GM21528 (cell line): ENCODE data around the gene TBL1Y.
"Not testable (repeated sequence)": the region's sequence is repeated elsewhere in the genome, so short reads cannot be mapped to it uniquely, and the experiment has no call there.

ENCODE experiments used
- ATAC-seq: cut with Tn5 transposase; IDR thresholded peaks from one replicate; pipeline ENCODE4 v1.9.1; 2021; ENCODE audit warnings: mild to moderate bottlenecking, moderate library complexity; ENCODE audit not compliant: unreplicated experiment, low FRiP score

TBL1Y gene

DNA sequence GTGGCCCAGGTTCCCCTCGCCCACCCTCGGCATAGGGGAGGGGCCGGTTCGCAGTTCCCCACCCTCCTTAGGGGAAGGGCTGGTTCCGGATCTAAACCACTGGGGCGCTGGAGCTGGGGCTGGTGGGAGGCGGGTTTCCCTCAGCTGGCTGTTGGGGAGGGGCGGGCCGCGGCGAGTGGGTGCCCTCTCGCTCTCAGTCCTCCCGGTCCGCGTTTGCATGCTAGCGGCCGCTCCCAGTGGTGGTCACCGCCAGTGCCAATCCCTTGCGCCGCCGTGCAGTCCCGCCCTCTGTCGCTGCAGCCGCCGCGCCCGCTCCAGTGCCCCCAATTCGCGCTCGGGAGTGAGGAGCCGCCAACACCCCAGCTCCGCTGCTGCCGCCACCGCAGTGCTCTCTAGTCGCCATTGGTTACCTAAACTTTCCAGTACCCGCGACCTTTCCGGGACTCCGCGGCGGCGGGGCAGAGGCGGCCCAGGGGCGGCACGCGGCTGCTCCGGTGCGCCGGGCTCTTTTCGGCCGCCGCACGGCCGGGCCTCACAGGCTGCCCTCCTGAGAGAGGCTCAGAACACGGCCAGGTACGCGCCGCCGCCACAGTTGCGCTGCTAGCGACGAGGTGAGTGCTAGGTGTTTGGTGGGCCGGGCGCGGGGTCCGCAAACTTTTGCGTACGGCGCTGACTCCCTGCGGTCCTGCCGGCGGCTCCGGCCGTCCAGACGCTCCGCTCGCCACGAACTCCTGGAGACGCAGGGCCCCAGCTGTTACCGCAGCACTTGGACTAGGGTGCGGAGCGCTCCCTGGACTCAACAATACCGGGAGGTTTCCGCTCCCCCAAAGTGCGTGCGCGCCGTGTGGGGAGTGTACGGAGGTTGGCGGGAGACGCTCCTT, at the start of gene TBL1Y:
TBL1Y (plus strand) TSS at position 326 of the 881 bp plus-strand sequence. CDS start 114,388 bp downstream, outside the sequence.
- ATAC-seq = no peak

- ATAC-seq = no peak
Measured at GRCh38 chrY:6894496-6894895, 16.0 kb upstream of the TBL1Y start.

DNA sequence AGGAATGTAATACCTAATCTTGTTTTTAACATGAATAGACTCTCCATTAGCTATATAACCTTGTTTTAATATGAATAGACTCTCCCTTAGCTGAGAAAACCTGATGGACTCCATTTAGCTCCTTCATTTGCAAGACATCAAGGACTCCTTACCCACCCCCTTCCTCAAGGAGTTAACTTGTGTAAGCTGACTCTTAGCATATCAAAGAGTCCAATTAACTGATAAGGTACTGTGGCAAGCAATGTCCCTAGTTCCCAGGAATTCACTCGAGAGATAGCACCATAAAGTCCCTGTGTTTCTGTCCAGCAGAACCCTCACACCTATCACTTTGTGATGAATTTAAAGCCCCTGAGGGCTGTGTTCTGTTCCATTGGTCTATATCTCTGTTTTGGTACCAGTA, 15.3 kb upstream of the TBL1Y start:
- no peak for ATAC-seq

- not testable (repeated sequence) for ATAC-seq
Measured at GRCh38 chrY:6902116-6902515, 8.4 kb upstream of the TBL1Y start.

DNA sequence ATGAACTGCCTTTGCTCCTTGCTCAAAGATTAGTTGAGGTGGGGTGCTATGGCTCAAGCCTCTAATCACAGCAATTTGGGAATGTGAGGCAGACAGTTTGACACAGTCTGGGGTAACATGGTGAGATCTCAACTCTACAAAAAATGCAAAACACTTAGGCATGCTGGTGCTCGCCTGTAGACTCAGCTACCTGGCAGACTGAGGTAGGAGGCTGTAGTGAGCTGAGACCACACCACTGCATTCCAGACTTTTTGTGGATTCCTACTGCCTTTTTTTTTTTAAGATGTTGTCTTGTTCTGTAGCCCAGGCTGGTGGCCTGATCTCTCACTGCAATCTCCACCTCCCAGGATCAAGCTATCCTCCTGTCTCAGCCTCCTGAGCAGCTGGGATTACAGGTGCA, 2.9 kb upstream of the TBL1Y start:
- no peak for ATAC-seq

DNA sequence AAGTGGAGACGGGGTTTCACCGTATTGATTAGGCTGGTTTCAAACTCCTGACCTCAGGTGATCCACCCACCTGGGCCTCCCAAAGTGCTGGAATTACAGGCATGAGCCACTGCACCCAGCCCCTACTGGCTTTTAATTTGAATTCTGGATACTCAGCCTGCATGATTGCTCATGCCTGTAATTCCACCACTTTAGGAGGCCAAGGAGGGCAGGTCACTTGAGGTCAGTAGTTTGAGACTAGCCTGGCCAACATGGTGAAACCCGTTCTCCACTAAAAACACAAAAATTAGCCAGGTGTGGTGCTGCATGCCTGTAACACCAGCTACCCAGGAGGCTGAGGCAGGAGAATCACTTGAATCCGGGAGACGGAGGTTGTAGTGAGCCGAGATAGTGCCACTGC, 2.5 kb upstream of the TBL1Y start:
- not testable (repeated sequence) for ATAC-seq

GRCh38 chrY:6909118-6909521, 1.4 kb upstream of the TBL1Y start:
- ATAC-seq = no peak

DNA sequence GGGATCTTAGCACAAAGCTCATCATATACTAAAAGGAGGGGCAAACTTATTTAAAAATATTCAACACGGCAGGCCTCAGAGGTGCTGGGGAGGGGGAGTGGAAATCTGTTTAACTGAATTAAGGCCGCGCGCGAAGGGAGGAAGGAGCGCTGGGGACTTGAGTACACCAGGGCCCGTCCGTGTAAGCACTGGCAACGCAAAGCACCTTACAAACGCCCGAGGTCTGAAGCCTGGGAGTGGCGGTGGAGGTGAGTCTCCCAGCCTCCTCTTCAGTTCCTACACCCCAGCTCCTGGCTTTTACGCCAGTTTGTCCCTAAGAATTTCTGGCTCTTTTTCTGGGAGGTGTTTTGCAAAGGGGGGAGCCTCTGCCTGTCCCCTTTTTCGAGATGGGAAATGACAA, 641 bp upstream of the TBL1Y start:
- no peak for ATAC-seq

- no peak for ATAC-seq
Measured at GRCh38 chrY:6911253-6911881, 870 bp downstream of the TBL1Y start, which contains the start of gene AMELY. Gene AMELY, minus strand, starts transcription at chrY:6911752. Its CDS starts 39,144 bp downstream, at chrY:6872608.

GRCh38 chrY:6913362-6913761, 2.9 kb downstream of the TBL1Y start:
- no peak for ATAC-seq

GRCh38 chrY:6921061-6921460, 10.6 kb downstream of the TBL1Y start:
- no peak for ATAC-seq

- ATAC-seq = no peak
Measured at GRCh38 chrY:6928265-6928664, 17.8 kb downstream of the TBL1Y start.

GRCh38 chrY:6929237-6929636, 18.7 kb downstream of the TBL1Y start:
- no peak for ATAC-seq

- no peak for ATAC-seq
Measured at GRCh38 chrY:6931779-6932396, 21.4 kb downstream of the TBL1Y start.

DNA sequence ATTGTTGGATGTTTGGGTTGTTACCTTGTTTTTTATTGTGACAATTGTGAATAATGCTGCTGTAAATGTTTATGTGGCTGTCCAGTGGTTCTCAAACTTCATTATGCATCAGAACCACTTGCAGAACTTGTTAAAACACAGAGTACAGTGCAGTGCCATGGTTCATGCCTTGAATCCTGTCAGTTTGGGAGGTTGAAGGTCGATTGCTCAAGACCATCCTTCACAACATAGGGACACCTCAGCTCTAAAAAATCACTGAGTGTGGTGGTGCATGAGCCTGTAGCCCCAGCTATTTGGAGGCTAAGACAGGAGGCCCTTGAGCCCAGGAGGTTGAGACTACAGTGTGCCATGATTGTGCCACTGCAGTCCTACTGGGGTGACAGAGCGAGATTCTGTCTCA, 25.0 kb downstream of the TBL1Y start:
- no peak for ATAC-seq

DNA sequence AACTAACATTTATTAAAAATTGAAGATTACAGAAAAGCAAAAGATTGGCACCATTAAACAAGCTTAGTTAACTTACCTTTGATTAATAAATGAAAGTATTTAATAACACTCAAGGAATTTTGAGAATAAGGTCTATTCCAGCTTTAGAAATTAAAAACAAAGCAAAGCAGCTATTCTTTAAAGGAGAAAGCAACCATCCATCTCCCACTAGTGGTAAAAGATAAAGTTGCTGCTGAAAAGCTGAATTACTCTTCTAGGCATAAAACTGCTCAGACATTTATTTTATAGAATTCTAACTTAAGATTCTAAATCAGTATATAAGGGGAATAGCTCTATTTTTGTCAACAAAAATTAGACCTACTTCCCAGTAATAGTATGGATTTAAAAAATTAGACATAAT, 37.2 kb downstream of the TBL1Y start:
- ATAC-seq = no peak

DNA sequence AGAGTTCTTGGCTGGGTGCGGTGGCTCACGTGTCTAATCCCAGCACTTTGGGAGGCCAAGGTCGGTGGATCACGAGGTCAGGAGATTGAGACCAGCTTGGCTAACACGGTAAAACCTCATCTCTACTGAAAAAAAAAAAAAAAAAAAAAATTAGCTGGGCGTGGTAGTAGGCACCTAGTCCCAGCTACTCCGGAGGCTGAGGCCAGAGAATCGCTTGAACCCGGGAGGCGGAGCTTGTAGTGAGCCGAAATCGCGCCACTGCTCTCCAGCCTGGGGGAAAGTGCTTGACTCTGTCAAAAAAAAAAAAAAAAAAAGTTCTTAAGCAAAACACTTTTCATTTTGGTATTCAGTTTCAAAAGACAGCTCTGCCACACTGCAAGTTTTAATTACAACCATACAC, 37.9 kb downstream of the TBL1Y start:
- ATAC-seq = no peak

DNA sequence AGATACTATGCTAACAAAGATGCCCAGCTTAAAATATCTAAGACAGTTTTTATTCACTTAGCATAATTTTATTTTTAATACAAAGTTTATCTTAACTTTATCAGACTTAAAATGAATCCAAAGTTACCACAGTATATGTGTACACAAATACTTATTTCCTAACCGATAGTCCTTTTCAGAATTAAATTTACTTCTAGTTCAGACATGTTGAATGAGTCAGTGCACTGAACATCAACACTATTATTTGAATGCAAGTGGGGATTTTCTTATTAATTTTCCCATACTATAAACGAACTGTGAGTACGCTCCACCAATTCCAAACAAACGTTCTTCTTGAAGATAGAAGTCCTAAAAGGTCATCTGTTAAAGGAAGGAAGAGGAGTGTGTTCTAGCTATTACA, 39.5 kb downstream of the TBL1Y start:
- ATAC-seq = no peak

DNA sequence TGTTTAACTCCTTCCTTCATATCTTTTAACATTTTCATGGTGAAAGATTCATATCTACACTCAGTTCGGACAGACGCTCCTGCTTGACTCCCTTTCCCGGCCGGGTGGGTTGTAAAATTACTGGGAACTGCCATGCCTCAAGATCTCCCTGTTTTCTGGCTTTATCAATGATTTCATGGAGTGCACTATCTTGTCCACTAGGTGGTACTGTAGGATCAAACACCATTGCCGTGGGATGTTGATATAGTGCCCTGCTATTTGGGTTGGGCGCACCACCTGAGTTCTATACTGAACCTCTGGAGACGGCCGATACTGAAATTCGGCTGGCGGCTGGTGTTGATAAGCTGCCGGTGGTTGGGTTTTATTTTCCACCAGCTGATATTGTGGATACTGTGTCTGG, 54.2 kb downstream of the TBL1Y start:
- no peak for ATAC-seq

- ATAC-seq = no peak
Measured at GRCh38 chrY:6966521-6966920, 56.0 kb downstream of the TBL1Y start.

GRCh38 chrY:6967736-6968135, 57.2 kb downstream of the TBL1Y start:
- no peak for ATAC-seq
